OCI-LY7 (cell line): ENCODE data around the gene NPHP1. TPM values are rescaled to one million over a fixed set of nuclear protein-coding genes. Genes with fewer than 3 reads are reported as not detected.

Experiments used
- BruUV-seq: library from RNA; stranded (reverse); fragments of 400-500 nt; replicated peaks from 2 replicates; lab custom pipeline; 2021; lab: Mats Ljungman, UMichigan
- CTCF ChIA-PET: fragments of 300-600 bp; sonication (Branson Sonifier 250); formaldehyde crosslinking; loops from one replicate; lab custom pipeline; 2022; ENCODE audit warnings: antibody characterized with exemption; ENCODE audit not compliant: unreplicated experiment; lab: Charles Lee
- POLR2A ChIA-PET: fragments of 300-600 bp; sonication (Branson Sonifier 250); formaldehyde crosslinking; loops from one replicate; lab custom pipeline; 2022; ENCODE audit warnings: antibody characterized with exemption; lab: Charles Lee
- DNase-seq: peaks from one replicate; pipeline ENCODE4 v3.0.0-alpha.2; 2015; ENCODE audit warnings: low spot score
- H2AFZ ChIP-seq: fragments of 200-600 bp; sonication (generic), shearing (Covaris generic); 2 replicates; pipeline ENCODE4 v1.6.1; 2014; ENCODE audit warnings: mild to moderate bottlenecking, antibody characterized with exemption, low read length, moderate library complexity
- H3K27ac ChIP-seq: fragments of 200-600 bp; sonication (generic); 2 replicates; pipeline ENCODE4 v1.5.1; 2014; ENCODE audit warnings: mixed run types, low read depth, mild to moderate bottlenecking, moderate library complexity, low read length, inconsistent platforms; ENCODE audit not compliant: poor library complexity, severe bottlenecking
- H3K36me3 ChIP-seq: fragments of 200-600 bp; sonication (generic); 2 replicates; pipeline ENCODE4 v1.6.1; 2014; ENCODE audit warnings: mild to moderate bottlenecking, antibody characterized with exemption, low read length, moderate library complexity, mixed read lengths; ENCODE audit not compliant: insufficient read depth
- H3K4me1 ChIP-seq: fragments of 200-600 bp; sonication (generic); 2 replicates; pipeline ENCODE4 v1.5.1; 2014; ENCODE audit warnings: mild to moderate bottlenecking, low read length; ENCODE audit not compliant: insufficient read depth, poor library complexity, severe bottlenecking
- H3K4me2 ChIP-seq: fragments of 200-600 bp; sonication (generic); 2 replicates; pipeline ENCODE4 v1.6.1; 2014; ENCODE audit warnings: mild to moderate bottlenecking, low read length
- H3K4me3 ChIP-seq: fragments of 200-600 bp; sonication (generic); 2 replicates; pipeline ENCODE4 v1.5.1; 2014; ENCODE audit warnings: mild to moderate bottlenecking, low read depth, low read length; ENCODE audit not compliant: poor library complexity, severe bottlenecking
- H3K79me2 ChIP-seq: fragments of 200-600 bp; sonication (generic); 2 replicates; pipeline ENCODE4 v1.6.1; 2016; ENCODE audit warnings: low read depth, mild to moderate bottlenecking, low read length, moderate library complexity, mixed read lengths; ENCODE audit not compliant: insufficient read depth
- H3K9me2 ChIP-seq: fragments of 200-600 bp; sonication (generic); 2 replicates; pipeline ENCODE4 v1.6.1; 2016; ENCODE audit warnings: mild to moderate bottlenecking, low read length, mixed read lengths; ENCODE audit not compliant: insufficient read depth
- H3K9me3 ChIP-seq: fragments of 200-600 bp; sonication (generic); 2 replicates; pipeline ENCODE4 v1.6.1; 2014; ENCODE audit warnings: mild to moderate bottlenecking, mixed run types, low read length, mixed read lengths
- H4K20me1 ChIP-seq: fragments of 200-600 bp; sonication (generic); 2 replicates; pipeline ENCODE4 v1.6.1; 2014; ENCODE audit warnings: mild to moderate bottlenecking, antibody characterized with exemption, low read length, moderate library complexity, mixed read lengths; ENCODE audit not compliant: insufficient read depth
- EZH2phosphoT487 ChIP-seq: fragments of 200-600 bp; sonication (generic); IDR thresholded peaks from 2 replicates; pipeline ENCODE4 v1.6.1; 2018; ENCODE audit warnings: low read depth, borderline replicate concordance, mild to moderate bottlenecking, mixed run types, antibody characterized with exemption, low read length, moderate library complexity, mixed read lengths
- intact Hi-C: fragments of 100-400 bp; cut with micrococcal nuclease; formaldehyde crosslinking; loops from one replicate; pipeline ENCODE4 v1.10.0; 2022; ENCODE audit not compliant: unreplicated experiment
- total RNA-seq, 2 experiments: library from RNA; depleted of rRNA in 1 of 2; stranded (reverse); fragments of >200 nt in 1 of 2; shearing (Covaris generic) in 1 of 2; gene quantifications; 2 replicates each; pipeline ENCODE4 v1.2.3, GENCODE V29; 2014 to 2022
- TF ChIP-seq, protein P1 (sequence below): fragments of 200-600 bp; sonication (generic); conservative IDR thresholded peaks from 2 replicates; pipeline ENCODE4 v1.5.1; 2014; ENCODE audit warnings: mild to moderate bottlenecking, antibody characterized with exemption, low read length, moderate library complexity, mixed read lengths

NPHP1 gene
- total RNA-seq, 2 experiments from 2014 or later: 1.6 to 2.0 TPM

DNA sequence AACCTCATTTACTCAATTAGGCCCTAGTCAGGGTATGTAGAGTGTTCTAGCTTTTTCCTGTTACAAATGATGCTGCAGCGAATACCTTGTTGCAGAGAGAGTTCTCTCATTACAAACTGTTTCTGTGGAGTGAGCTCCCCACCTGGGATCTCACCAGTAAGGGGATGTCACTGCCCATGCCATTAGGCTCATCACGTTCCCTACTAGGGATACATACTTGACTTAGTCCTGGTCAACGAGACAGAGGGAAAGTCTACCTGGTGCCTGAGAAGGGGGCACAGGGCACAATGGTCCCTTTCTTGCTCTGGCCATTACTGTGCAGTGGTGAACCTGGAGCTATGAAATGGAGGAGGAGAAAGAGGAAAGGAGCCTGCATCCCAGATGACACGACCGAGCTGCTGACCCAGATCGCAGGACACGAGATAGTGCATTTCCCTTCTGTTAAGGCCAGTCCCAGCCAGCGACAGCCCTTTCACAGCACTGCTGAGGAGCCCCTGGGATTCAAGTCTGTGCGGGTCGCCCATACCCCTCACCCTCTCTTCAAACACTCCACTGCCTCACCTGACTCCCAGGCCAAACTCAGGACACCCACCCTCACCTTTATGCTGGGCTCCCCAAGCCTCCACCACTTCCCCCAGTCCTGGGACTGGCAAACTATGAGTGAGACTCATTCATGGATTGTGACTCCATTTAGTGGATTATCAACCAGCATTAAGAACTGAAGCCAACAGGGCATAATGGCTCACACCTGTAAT lies 105.2 kb downstream of the NPHP1 start:
- BruUV-seq: no TSS peak
- H3K4me3 ChIP-seq: no peak overlapping the region
- TF ChIP-seq, protein P1, sequence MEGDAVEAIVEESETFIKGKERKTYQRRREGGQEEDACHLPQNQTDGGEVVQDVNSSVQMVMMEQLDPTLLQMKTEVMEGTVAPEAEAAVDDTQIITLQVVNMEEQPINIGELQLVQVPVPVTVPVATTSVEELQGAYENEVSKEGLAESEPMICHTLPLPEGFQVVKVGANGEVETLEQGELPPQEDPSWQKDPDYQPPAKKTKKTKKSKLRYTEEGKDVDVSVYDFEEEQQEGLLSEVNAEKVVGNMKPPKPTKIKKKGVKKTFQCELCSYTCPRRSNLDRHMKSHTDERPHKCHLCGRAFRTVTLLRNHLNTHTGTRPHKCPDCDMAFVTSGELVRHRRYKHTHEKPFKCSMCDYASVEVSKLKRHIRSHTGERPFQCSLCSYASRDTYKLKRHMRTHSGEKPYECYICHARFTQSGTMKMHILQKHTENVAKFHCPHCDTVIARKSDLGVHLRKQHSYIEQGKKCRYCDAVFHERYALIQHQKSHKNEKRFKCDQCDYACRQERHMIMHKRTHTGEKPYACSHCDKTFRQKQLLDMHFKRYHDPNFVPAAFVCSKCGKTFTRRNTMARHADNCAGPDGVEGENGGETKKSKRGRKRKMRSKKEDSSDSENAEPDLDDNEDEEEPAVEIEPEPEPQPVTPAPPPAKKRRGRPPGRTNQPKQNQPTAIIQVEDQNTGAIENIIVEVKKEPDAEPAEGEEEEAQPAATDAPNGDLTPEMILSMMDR: no peak
- TF ChIP-seq EZH2phosphoT487: no peak
- H3K4me1 ChIP-seq: no peaks in the 10 kb centered on the region
- no peaks in the 10 kb centered on the region for H4K20me1 ChIP-seq
- CTCF ChIA-PET: no interaction called here
- intact Hi-C loops: no loop called here
- no peak for DNase-seq
- no peak overlapping the region for H3K4me2 ChIP-seq
- no peaks in the 10 kb centered on the region for H3K9me2 ChIP-seq
- H3K79me2 ChIP-seq: no peaks in the 10 kb centered on the region
- H3K27ac ChIP-seq: no peak overlapping the region
- POLR2A ChIA-PET: no interaction called here
- no peak overlapping the region for H2AFZ ChIP-seq
- H3K36me3 ChIP-seq: no peaks in the 10 kb centered on the region
- no peaks in the 10 kb centered on the region for H3K9me3 ChIP-seq

DNA sequence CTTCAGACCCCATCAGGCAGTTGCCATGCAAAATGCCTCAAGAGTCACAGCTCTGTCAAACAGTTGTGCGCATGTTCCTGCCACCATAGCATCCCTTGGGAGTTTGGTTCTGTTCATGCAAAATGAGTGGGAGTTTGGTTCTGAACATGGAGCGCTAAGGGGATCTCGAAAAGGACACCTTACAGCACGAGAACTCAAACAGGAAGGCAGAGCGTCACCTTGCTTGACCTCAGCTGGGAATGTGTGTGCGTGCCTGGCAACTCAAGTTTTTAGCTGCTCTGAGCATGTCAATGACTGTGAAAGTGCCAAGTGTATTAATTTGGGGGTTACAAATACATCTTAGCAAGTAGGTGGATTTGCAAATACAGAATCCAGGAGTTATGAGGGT lies 105.8 kb downstream of the NPHP1 start:
- Histone ChIP-seq H3K9me2 (no peaks in the 10 kb centered on the region), H3K27ac (no peak overlapping the region), H2AFZ (no peak overlapping the region), H3K4me2 (no peak overlapping the region), H3K4me3 (no peak overlapping the region), H3K36me3 (no peaks in the 10 kb centered on the region), H4K20me1 (no peaks in the 10 kb centered on the region), H3K9me3 (no peaks in the 10 kb centered on the region), H3K4me1 (no peaks in the 10 kb centered on the region), H3K79me2 (no peaks in the 10 kb centered on the region)
- no peak for TF ChIP-seq EZH2phosphoT487
- TF ChIP-seq, protein P1: no peak
- intact Hi-C loops: no loop called here
- ChIA-PET POLR2A (no interaction called here), CTCF (no interaction called here)
- no peak for DNase-seq
- no TSS peak for BruUV-seq

DNA sequence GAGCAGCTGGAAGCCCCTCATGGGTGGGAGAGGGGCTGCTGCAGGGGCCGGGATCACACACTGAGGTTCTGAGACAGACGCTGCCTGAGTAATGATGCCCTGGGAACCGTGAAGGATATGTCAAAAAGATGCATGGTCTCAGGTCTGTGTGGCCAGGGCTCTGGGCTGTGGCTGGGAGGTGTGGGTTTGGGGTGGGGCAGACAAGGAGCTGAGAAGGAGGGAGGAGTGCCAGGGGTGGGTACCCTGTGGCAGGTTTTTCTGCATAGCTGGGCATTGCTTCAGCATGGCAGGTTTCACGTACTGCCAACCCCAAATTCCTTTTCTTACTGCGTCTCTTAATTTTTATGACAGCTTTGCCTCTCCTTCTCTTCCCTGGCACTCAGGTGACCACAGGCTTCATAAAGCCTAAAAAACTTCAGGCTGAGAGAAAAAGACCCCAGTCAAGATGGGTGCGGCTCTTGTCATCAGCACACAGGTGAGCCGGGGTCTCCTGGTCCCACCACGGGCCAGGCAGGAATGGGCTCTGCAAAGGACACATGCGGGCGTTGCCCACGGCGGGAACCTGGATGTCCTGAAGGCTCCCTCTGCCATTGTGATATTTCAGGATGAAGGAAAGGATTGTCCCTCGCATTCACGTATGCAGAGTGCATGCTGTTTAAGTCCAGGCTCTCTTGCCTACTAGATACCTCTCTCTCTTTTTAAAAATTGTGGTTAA lies 107.2 kb downstream of the NPHP1 start:
- no peaks in the 10 kb centered on the region for H3K36me3 ChIP-seq
- BruUV-seq: no TSS peak
- no peaks in the 10 kb centered on the region for H4K20me1 ChIP-seq
- intact Hi-C loops: no loop called here
- no peaks in the 10 kb centered on the region for H3K4me1 ChIP-seq
- POLR2A ChIA-PET: no interaction called here
- no peak overlapping the region for H3K4me2 ChIP-seq
- H3K9me3 ChIP-seq: no peaks in the 10 kb centered on the region
- TF ChIP-seq, protein P1: no peak
- TF ChIP-seq EZH2phosphoT487: no peak
- no peaks in the 10 kb centered on the region for H3K79me2 ChIP-seq
- H3K27ac ChIP-seq: no peak overlapping the region
- H3K9me2 ChIP-seq: no peaks in the 10 kb centered on the region
- CTCF ChIA-PET: no interaction called here
- DNase-seq: no peak
- no peak overlapping the region for H3K4me3 ChIP-seq
- H2AFZ ChIP-seq: no peak overlapping the region
